PC-9 (cell line): ENCODE measurements around the gene DPH6. TPM values are rescaled to one million over a fixed set of nuclear protein-coding genes. Genes with fewer than 3 reads are reported as not detected.

Experiments used
- BruUV-seq: library from RNA; stranded (reverse); fragments of 400-500 nt; replicated peaks from 2 replicates; lab custom pipeline; 2021; lab: Mats Ljungman, UMichigan
- CTCF ChIA-PET: fragments of 300-600 bp; sonication (Branson Sonifier 250); formaldehyde crosslinking; loops from one replicate; lab custom pipeline; 2022; ENCODE audit warnings: antibody characterized with exemption; lab: Charles Lee
- POLR2A ChIA-PET: fragments of 300-600 bp; sonication (Branson Sonifier 250); formaldehyde crosslinking; loops from one replicate; lab custom pipeline; 2022; ENCODE audit warnings: antibody characterized with exemption; ENCODE audit not compliant: unreplicated experiment; lab: Charles Lee
- DNase-seq, 2 experiments: peaks; one replicate each; pipeline versions ENCODE4 v3.0.0 to v3.0.0-alpha.2; 2015 to 2022; ENCODE audit warnings: mixed read lengths in 1 of 2
- H2AFZ ChIP-seq: fragments of 200-600 bp; sonication (generic); 2 replicates; pipeline ENCODE4 v1.8.1; 2017; ENCODE audit warnings: antibody characterized with exemption
- H3F3A ChIP-seq: fragments of 200-600 bp; sonication (generic); 2 replicates; pipeline ENCODE4 v1.8.1; 2017; ENCODE audit warnings: antibody characterized with exemption, mild to moderate bottlenecking, low read depth; ENCODE audit not compliant: insufficient read depth
- H3K27ac ChIP-seq: fragments of 200-600 bp; sonication (generic); 2 replicates; pipeline ENCODE4 v1.6.1; 2016; ENCODE audit warnings: mixed run types
- H3K27me3 ChIP-seq: fragments of 200-600 bp; sonication (generic); 2 replicates; pipeline ENCODE4 v1.6.1; 2016; ENCODE audit warnings: low read depth, mixed run types; ENCODE audit not compliant: insufficient read depth
- H3K36me3 ChIP-seq: fragments of 200-600 bp; sonication (generic); 2 replicates; pipeline ENCODE4 v1.6.1; 2016; ENCODE audit warnings: low read depth, mixed run types
- H3K4me1 ChIP-seq: fragments of 200-600 bp; sonication (generic); replicated peaks from 2 replicates; pipeline ENCODE4 v1.6.1; 2016; ENCODE audit warnings: mixed run types; ENCODE audit not compliant: insufficient read depth
- H3K4me2 ChIP-seq: fragments of 200-600 bp; sonication (generic); 2 replicates; pipeline ENCODE4 v1.6.1; 2017; ENCODE audit warnings: mixed run types
- H3K4me3 ChIP-seq: fragments of 200-600 bp; sonication (generic); 2 replicates; pipeline ENCODE4 v1.6.1; 2016; ENCODE audit warnings: mixed run types
- H3K79me2 ChIP-seq: fragments of 200-600 bp; sonication (generic); 2 replicates; pipeline ENCODE4 v1.6.1; 2017; ENCODE audit warnings: low read depth, mixed run types
- H3K9me2 ChIP-seq: fragments of 200-600 bp; sonication (generic); 2 replicates; pipeline ENCODE4 v1.8.1; 2017; ENCODE audit warnings: mild to moderate bottlenecking; ENCODE audit not compliant: insufficient read depth
- H3K9me3 ChIP-seq: fragments of 200-600 bp; sonication (generic); 2 replicates; pipeline ENCODE4 v1.8.1; 2016; ENCODE audit warnings: low read depth; ENCODE audit not compliant: insufficient read depth
- H4K20me1 ChIP-seq: fragments of 200-600 bp; sonication (generic); 2 replicates; pipeline ENCODE4 v1.8.1; 2017; ENCODE audit not compliant: insufficient read depth
- EZH2 ChIP-seq: fragments of 200-600 bp; sonication (generic); IDR thresholded peaks from 2 replicates; pipeline ENCODE4 v1.8.0; 2017; ENCODE audit warnings: antibody characterized with exemption, low read depth
- intact Hi-C: fragments of 100-400 bp; cut with micrococcal nuclease; formaldehyde crosslinking; loops from one replicate; pipeline ENCODE4 v1.10.0; 2022; ENCODE audit not compliant: unreplicated experiment
- total RNA-seq: library from RNA; stranded (reverse); gene quantifications from 2 replicates; pipeline ENCODE4 v1.2.3, GENCODE V29; 2021
- TF ChIP-seq, protein P1 (sequence below): fragments of 200-600 bp; sonication (generic); conservative IDR thresholded peaks from 2 replicates; pipeline ENCODE4 v1.6.1; 2017; ENCODE audit warnings: mixed run types, antibody characterized with exemption, mild to moderate bottlenecking, moderate library complexity

Gene DPH6
- total RNA-seq, 1 experiment from 2014 or later, result 14.8 TPM

DNA sequence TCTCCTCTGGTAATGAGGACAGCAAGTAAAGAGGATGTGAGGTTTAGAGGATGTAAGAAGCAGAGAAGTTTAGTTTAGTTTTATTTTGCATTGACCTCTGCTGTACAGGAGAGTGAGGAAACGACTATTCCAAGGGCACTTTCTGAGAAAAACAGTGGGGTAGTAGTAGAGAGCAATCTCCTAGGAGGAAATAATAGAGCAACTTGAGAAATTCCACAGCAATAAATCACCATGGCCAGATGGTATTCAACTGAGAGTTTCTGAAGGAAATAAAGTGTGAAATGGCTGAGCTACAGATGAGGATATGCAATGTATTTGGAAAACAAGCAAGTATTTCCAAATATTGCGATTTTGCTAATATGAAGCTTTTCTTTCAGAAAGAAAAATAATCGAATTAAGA is 118.9 kb downstream of the DPH6 start:
- no TSS peak for BruUV-seq
- H3K4me2 ChIP-seq, result no peak overlapping the region
- TF ChIP-seq, protein P1, sequence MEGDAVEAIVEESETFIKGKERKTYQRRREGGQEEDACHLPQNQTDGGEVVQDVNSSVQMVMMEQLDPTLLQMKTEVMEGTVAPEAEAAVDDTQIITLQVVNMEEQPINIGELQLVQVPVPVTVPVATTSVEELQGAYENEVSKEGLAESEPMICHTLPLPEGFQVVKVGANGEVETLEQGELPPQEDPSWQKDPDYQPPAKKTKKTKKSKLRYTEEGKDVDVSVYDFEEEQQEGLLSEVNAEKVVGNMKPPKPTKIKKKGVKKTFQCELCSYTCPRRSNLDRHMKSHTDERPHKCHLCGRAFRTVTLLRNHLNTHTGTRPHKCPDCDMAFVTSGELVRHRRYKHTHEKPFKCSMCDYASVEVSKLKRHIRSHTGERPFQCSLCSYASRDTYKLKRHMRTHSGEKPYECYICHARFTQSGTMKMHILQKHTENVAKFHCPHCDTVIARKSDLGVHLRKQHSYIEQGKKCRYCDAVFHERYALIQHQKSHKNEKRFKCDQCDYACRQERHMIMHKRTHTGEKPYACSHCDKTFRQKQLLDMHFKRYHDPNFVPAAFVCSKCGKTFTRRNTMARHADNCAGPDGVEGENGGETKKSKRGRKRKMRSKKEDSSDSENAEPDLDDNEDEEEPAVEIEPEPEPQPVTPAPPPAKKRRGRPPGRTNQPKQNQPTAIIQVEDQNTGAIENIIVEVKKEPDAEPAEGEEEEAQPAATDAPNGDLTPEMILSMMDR, result no peak
- TF ChIP-seq EZH2, result no peak
- no peaks in the 10 kb centered on the region for H3K36me3 ChIP-seq
- H3K79me2 ChIP-seq, result no peaks in the 10 kb centered on the region
- ChIA-PET CTCF (no interaction called here), POLR2A (interaction anchor here (0.6 kb wide), 2 partner anchors 426 to 1570 kb away, joined by 4 read pairs; no protein-coding TSS in a partner anchor)
- no peaks in the 10 kb centered on the region; the same call in 1 of the 2 replicates for H3F3A ChIP-seq
- no peaks in the 10 kb centered on the region for H3K9me3 ChIP-seq
- H3K4me1 ChIP-seq, result no peaks in the 10 kb centered on the region; the same call in 1 of the 2 replicates
- no peaks in the 10 kb centered on the region for H4K20me1 ChIP-seq
- no peak overlapping the region for H3K4me3 ChIP-seq
- no peak overlapping the region for H2AFZ ChIP-seq
- DNase-seq, result peak; percentile 2 to 51
- intact Hi-C loops, result no loop called here
- H3K27me3 ChIP-seq, result no peaks in the 10 kb centered on the region
- H3K27ac ChIP-seq, result no peak overlapping the region; the same call in 1 of the 2 replicates
- H3K9me2 ChIP-seq, result no peaks in the 10 kb centered on the region

DNA sequence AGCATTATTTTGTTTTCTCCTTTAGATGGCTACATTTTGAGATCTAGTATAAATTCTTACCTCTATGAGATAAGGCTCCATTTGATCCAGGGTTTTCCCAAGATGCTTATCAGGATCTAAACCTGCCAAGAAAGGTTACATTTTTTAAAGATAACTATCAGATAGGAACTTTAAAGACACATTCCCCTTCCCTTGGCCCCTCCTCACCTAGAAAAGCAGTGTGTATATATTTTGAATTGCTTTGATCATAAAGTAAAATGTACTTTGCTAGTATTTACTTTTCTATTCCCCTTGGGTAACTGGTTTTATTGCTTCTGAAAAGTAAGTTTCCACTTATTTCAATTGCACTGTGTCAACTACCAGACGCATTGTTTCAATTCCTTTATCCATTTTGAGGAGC is 135.2 kb downstream of the DPH6 start:
- H3K79me2 ChIP-seq, result no peaks in the 10 kb centered on the region
- no peak for DNase-seq
- ChIA-PET CTCF (no interaction called here), POLR2A (no interaction called here)
- no peaks in the 10 kb centered on the region for H4K20me1 ChIP-seq
- H3K27ac ChIP-seq, result no peak overlapping the region
- no peaks in the 10 kb centered on the region for H3K9me3 ChIP-seq
- TF ChIP-seq EZH2, result no peak
- TF ChIP-seq, protein P1, result no peak
- H2AFZ ChIP-seq, result no peak overlapping the region
- no peaks in the 10 kb centered on the region for H3K27me3 ChIP-seq
- H3K4me3 ChIP-seq, result no peak overlapping the region
- H3K9me2 ChIP-seq, result no peaks in the 10 kb centered on the region
- H3F3A ChIP-seq, result no peaks in the 10 kb centered on the region
- intact Hi-C loops, result no loop called here
- H3K4me1 ChIP-seq, result no peaks in the 10 kb centered on the region
- H3K4me2 ChIP-seq, result no peak overlapping the region
- no peaks in the 10 kb centered on the region for H3K36me3 ChIP-seq
- no TSS peak for BruUV-seq

GRCh38 chr15:35399901-35400300 is 146.1 kb downstream of the DPH6 start:
- Histone ChIP-seq H3K27ac (no peak overlapping the region), H3K79me2 (no peaks in the 10 kb centered on the region), H3K27me3 (no peaks in the 10 kb centered on the region), H3K9me2 (no peaks in the 10 kb centered on the region), H3K9me3 (no peaks in the 10 kb centered on the region), H4K20me1 (no peaks in the 10 kb centered on the region), H3K36me3 (no peaks in the 10 kb centered on the region), H3K4me2 (no peak overlapping the region), H3F3A (no peaks in the 10 kb centered on the region), H2AFZ (no peak overlapping the region), H3K4me3 (no peak overlapping the region), H3K4me1 (no peaks in the 10 kb centered on the region)
- intact Hi-C loops, result no loop called here
- TF ChIP-seq, protein P1, result no peak
- no peak for TF ChIP-seq EZH2
- no peak for DNase-seq
- no TSS peak for BruUV-seq
- ChIA-PET POLR2A (no interaction called here), CTCF (no interaction called here)
